ENCODE data around the gene FRY.
A peak's percentile ranks its signal among the peaks of the same experiment; 100 is the strongest.

FRY gene

GRCh38 chr13:32233062-32233461, 201.5 kb downstream of the FRY start:
- no peak overlapping the region for H3K27ac ChIP-seq

GRCh38 chr13:32234914-32235313, 203.3 kb downstream of the FRY start:
- Histone ChIP-seq H3K4me3 (no peak overlapping the region), H3K27ac (no peak overlapping the region)

More at GRCh38 chr13:32233062-32233461, 201.5 kb downstream of the FRY start:
- no peak overlapping the region for H3K4me3 ChIP-seq

GRCh38 chr13:32237681-32238080, 206.1 kb downstream of the FRY start:
- Histone ChIP-seq H3K4me3 (no peak overlapping the region), H3K27ac (no peak overlapping the region)

- H3K27ac ChIP-seq = no peak overlapping the region
- no peak overlapping the region for H3K4me3 ChIP-seq
Observed at GRCh38 chr13:32243695-32244094, 212.1 kb downstream of the FRY start.

- no peak overlapping the region for H3K4me3 ChIP-seq
- H3K27ac ChIP-seq = no peak overlapping the region
Observed at GRCh38 chr13:32245555-32245954, 214.0 kb downstream of the FRY start.

GRCh38 chr13:32246468-32246867, 214.9 kb downstream of the FRY start:
- Histone ChIP-seq H3K27ac (no peak overlapping the region), H3K4me3 (no peak overlapping the region)

GRCh38 chr13:32247887-32248286, 216.3 kb downstream of the FRY start:
- Histone ChIP-seq H3K4me3 (no peak overlapping the region), H3K27ac (no peak overlapping the region)

GRCh38 chr13:32248801-32249200, 217.2 kb downstream of the FRY start:
- Histone ChIP-seq H3K4me3 (no peak overlapping the region), H3K27ac (no peak overlapping the region)

- Histone ChIP-seq H3K4me3 (no peak overlapping the region), H3K27ac (peak overlapping the region in 2 of 21 experiments; percentile 4 to 43)
Observed at GRCh38 chr13:32252812-32253438, 221.4 kb downstream of the FRY start.

- Histone ChIP-seq H3K27ac (peak overlapping the region in 13 of 21 experiments; percentile 11 to 72 (median 46)), H3K4me3 (peak overlapping the region in 2 of 7 experiments; percentile 7 to 17)
Observed at GRCh38 chr13:32253911-32254399, 222.4 kb downstream of the FRY start.

GRCh38 chr13:32254416-32254815, 222.8 kb downstream of the FRY start:
- Histone ChIP-seq H3K27ac (peak overlapping the region in 13 of 21 experiments; percentile 11 to 72 (median 46)), H3K4me3 (peak overlapping the region in 2 of 7 experiments; percentile 7 to 17)

- Histone ChIP-seq H3K4me3 (peak overlapping the region in 2 of 7 experiments; percentile 7 to 17), H3K27ac (peak overlapping the region in 8 of 21 experiments; percentile 3 to 72 (median 40))
Observed at GRCh38 chr13:32254916-32255723, 223.5 kb downstream of the FRY start.

- Histone ChIP-seq H3K27ac (peak overlapping the region in 2 of 21 experiments; percentile 32 to 46), H3K4me3 (no peak overlapping the region)
Observed at GRCh38 chr13:32255724-32256109, 224.1 kb downstream of the FRY start.

- Histone ChIP-seq H3K4me3 (no peak overlapping the region), H3K27ac (no peak overlapping the region)
Observed at GRCh38 chr13:32256243-32256642, 224.7 kb downstream of the FRY start.

GRCh38 chr13:32257649-32258048, 226.1 kb downstream of the FRY start:
- no peak overlapping the region for H3K4me3 ChIP-seq
- no peak overlapping the region for H3K27ac ChIP-seq

GRCh38 chr13:32259116-32259515, 227.5 kb downstream of the FRY start:
- H3K27ac ChIP-seq = no peak overlapping the region

GRCh38 chr13:32261567-32261966, 230.0 kb downstream of the FRY start:
- H3K4me3 ChIP-seq = no peak overlapping the region
- peak overlapping the region in 5 of 21 experiments; percentile 10 to 75 (median 38) for H3K27ac ChIP-seq

More at GRCh38 chr13:32259116-32259515, 227.5 kb downstream of the FRY start:
- no peak overlapping the region for H3K4me3 ChIP-seq

- Histone ChIP-seq H3K4me3 (no peak overlapping the region), H3K27ac (peak overlapping the region in 6 of 21 experiments; percentile 12 to 75 (median 41))
Observed at GRCh38 chr13:32262165-32262564, 230.6 kb downstream of the FRY start.

- H3K4me3 ChIP-seq = no peak overlapping the region
- H3K27ac ChIP-seq = peak overlapping the region in 4 of 21 experiments; percentile 38 to 75 (median 52)
Observed at GRCh38 chr13:32262619-32263018, 231.0 kb downstream of the FRY start.

GRCh38 chr13:32264407-32264806, 232.8 kb downstream of the FRY start:
- Histone ChIP-seq H3K27ac (peak overlapping the region in 3 of 21 experiments; percentile 25 to 76 (median 65)), H3K4me3 (no peak overlapping the region)

- Histone ChIP-seq H3K27ac (peak overlapping the region in 2 of 21 experiments; percentile 31 to 65), H3K4me3 (no peak overlapping the region)
Observed at GRCh38 chr13:32265726-32266125, 234.2 kb downstream of the FRY start.

All from skin epidermis (tissue), 12 donors.